Ramos (cell line): ENCODE results near the gene MAB21L4.

ENCODE experiments used
- in situ Hi-C: fragments of 300-500 bp; cut with MboI; formaldehyde crosslinking; loops from one replicate; pipeline ENCODE4 v1.14.3; 2022; ENCODE audit warnings: low sequenced_read_pairs; ENCODE audit not compliant: unreplicated experiment

Gene MAB21L4

DNA sequence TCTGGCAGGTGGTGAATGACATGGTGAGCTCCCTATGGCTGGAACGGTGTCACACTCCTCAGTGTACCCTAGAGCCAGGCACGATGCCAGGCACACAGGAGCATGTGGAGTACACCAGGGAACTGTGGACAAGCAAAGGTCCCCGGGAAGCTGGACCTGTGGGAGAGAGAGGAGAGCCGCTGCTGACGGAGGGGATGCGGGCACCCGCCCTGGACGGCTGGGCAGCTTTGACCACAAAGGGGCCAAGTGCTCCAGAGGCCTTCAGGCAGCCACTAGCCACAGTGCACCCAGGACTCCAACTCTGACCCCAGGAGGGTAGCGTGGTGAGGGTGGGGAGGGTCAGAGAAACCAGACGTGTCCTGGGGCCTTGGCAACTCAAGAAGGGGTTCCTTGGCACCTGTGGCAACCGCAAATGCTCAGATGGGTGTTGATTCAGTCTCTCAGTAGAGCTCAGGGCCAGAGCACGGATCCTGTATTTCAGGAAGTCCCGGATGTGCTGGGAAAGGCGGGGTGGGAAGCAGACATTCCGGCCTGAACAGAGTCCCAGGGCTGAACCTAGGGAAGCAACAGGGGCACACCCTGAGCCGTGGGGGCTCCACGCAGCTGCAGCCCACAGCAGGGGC lies 2.3 kb upstream of the MAB21L4 start:
- in situ Hi-C loops: no loop called here

GRCh38 chr2:240896871-240897692 lies 1.1 kb upstream of the MAB21L4 start:
- in situ Hi-C loops: no loop called here

DNA sequence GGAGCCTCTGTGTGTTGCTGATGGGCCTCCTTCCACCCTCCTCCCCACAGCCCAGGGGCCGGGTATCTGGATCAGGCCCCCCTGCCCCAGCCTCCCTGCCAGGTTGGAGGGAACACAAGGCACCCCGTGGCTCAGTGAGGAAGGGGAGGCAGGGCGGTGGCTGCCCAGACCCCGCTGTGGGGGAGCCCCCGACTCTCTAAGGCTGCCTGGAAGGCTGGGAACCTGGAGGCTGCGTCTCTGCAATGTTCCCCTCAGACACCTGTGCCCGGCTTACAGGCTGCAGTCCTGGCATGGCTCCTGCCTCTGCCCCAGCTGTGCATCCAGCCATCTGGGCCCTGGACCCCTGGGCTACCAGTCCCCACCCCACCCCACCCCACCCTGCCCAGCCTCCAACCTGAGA lies 438 bp upstream of the MAB21L4 start:
- in situ Hi-C loops: no loop called here

DNA sequence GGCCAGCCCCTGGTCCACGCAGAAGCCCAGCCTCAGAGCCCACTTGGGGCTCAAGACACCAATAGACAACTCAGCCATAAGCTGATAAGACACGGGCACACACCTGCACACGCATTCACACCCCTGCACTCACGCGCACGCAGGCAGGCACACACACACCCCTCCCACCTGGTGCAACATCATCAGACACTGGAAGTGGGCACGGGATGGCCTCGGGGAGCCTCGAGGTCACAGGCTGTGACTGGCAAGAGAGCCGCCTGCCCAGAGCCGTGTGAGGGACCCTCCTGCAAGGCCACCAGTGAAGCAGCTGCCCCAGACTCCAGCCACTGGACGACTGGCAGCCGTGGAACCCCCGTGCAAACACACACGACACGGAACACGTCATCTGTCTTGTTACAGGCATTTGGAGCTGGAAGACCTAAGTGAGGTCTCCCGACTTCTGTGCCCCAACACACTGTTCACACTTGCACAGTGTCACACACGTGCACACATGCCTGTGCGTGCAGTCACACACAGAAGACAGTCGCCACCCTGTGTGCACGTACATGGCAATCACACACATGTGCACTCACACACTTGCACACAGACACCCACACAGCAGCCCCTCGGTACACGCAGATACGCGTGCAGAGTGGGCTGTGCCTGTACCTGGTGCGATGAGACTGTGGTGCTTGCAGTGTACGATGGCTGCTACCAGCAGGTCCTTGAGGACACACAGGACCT lies 959 bp downstream of the MAB21L4 start:
- in situ Hi-C loops: no loop called here

DNA sequence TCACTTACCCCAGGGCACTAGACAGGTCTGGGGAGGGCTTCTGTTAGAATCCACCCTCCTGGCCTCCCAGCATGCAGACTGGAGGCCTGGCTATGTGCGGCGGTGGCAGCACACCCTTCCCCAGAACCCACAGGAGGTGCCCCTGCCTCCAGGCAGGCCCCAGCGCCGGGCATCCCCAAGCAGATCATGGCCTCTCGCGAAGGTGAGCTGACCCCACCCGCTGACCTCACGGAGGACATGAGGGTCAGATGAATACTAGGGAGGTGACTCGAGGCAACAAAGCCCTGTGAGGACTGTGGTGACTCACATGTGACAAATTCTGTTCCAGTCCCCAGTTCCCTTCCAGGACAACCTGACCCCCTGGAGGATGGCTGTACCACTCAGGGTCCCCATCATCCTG lies 1.9 kb downstream of the MAB21L4 start:
- in situ Hi-C loops: no loop called here

GRCh38 chr2:240893363-240893844 lies 2.6 kb downstream of the MAB21L4 start:
- in situ Hi-C loops: no loop called here

DNA sequence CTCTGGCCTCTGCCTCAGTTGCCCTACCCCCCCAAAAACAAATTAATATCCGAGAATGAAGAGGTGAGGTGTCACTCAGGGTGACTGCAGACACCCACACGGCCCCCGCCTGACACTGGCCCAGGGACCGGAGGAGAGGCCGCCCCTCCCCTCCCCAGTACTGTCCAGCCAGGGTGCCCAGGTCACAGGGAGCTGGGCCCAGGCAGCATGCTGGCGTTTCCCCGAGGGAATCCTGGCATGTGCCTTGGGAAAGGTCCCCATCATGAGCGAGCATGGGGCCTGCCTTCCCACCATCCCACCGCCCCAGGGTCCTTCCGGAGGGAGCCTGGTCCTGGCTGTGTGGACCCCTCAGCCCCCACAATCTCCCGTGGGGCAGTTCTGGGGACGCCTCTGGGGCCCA lies 3.0 kb downstream of the MAB21L4 start:
- in situ Hi-C loops: no loop called here

DNA sequence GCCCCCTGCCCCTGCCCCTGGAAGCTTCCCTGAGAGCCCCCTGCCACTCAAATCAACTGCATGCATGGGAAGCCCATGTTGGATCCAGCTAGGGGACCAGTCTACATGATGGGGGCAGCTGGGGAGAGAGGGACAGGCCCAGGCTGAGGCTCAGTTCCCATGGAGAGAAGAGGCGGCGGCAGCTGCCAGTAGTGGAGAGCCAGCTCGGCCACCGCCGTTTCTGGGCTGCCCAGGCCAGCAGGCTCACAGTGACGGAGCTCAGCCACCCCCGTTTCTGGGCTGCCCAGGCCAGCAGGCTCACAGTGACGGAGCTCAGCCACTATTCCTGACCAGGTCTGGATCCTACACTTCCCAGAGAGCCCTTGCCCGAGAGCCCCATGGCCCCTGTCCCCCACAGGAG lies 3.6 kb downstream of the MAB21L4 start:
- in situ Hi-C loops: no loop called here

- in situ Hi-C loops: no loop called here
Observed at GRCh38 chr2:240891492-240892340, 4.2 kb downstream of the MAB21L4 start.

DNA sequence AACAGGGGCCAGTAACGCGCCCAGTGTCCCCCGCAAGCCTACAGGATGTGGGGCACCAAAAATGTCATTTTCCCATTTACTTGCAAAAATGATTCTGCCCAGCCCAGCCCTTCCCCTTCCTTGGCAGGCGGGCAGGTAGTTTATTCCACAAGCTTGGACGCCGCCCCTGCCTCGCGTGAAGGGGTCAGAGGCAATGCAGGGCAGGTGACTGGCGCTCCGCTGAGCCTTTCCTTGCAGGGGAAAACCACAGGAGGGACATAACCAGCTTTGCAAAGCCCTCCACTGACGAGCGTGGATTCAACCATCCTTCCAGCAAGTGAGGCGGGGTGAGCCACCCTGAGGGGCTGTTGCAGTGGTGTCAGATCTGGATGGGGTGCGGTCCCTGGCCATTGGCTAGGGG lies 5.3 kb downstream of the MAB21L4 start:
- in situ Hi-C loops: no loop called here

DNA sequence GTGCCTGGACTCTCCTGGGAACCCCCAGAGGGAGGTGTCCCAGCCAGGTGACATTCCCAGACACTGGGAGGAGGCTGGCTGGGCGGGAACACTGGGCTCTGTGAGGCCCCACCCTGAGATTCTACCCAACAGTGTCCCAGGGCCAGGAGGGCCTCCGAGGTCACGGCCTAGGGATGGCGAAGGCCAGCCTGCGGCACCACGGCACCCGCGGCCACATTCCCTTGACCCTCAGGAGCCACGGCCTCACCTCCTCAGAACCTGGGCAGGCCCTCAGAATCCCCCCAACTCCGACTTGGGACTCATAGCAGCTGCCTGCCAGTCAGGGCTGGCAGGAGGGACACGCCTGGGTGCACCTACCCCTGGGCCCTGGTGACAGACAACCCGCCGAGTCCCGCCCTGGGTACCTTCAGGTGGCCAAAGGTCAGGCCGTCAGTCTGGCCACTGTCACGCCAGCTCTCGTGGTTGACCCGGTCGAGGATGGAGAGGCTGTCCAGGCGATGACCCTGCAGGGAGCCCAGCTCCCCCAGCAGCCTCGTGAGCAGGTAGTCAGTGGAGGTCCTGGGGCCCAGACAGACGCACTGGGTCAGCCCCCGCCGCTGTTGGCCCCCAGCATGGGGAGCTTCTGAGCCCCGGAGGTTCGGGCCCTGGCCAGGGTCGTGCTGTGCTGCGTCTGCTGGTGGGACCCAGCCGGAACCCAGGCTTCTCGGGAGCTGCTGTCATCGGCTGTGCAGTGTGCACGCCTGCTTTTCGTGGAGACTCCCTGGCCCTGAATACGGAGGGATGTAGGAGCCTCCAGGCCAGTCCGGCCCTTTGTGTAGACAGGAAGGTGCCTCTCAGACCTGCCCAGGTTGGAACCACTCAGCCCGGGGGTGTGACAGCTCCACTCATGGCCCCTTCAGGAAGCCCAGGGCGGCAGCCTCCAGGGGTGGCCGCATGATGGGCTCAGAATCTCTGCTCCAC lies 6.1 kb downstream of the MAB21L4 start:
- in situ Hi-C loops: no loop called here

DNA sequence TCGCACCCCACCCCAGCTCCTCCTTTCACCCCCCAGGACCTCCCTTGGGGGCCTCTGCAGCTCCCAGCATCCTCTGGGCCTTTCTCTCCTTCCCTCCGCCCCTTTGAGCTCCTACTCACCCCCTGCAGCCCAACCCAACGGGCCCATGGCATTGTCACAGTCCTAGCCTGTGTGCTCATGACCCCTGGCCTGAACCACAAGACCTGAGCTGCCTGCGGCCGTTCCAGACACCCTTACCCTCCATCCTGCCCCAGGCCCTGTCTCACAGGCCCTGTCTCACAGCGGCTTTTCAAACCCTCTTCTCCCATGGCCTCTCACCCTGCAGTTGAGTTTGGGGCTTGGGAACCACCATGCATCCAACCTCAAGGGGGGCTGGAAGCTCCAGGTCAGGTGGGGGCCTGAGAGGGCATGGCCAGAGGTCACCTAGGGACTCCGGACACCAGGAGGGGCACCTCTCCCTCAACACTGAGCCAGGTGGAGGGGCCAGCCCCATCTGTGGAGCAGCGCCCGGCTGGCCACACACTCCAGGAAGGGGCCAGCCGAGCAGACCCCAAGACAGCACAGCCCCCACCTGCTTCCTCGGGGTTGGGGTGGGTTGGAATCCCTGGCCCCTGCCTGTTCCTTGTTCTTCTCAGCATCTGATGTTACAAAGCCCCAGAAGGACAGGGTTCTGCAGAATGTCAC lies 6.9 kb downstream of the MAB21L4 start:
- in situ Hi-C loops: no loop called here

GRCh38 chr2:240888130-240888889 lies 7.6 kb downstream of the MAB21L4 start:
- in situ Hi-C loops: no loop called here

GRCh38 chr2:240887631-240888030 lies 8.3 kb downstream of the MAB21L4 start:
- in situ Hi-C loops: no loop called here

GRCh38 chr2:240886678-240887609 lies 9.0 kb downstream of the MAB21L4 start:
- in situ Hi-C loops: no loop called here

DNA sequence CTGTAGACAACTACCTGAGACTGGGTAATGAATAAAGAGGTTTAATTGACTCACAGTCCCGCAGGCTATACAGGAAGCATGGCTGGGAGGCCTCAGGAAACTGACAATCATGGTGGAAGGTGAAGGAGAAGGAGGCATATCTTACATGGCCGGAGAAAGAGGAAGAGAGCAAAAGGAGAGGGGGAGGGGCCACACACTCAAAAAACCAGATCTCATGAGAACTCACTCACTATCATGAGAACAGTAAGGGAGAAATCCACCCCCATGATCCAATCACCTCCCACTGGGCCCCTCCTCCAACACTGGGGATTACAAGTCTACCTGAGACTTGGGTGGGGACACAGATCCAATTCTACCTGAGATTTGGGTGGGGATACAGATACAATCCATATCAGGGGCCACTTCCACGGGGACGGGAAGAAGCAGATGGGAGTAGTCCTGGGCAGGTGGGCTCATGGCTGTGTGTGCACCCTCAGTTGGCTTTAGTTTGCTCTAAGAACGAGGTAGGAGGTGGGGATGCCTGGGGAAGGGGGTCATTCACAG lies 9.9 kb downstream of the MAB21L4 start:
- in situ Hi-C loops: no loop called here

DNA sequence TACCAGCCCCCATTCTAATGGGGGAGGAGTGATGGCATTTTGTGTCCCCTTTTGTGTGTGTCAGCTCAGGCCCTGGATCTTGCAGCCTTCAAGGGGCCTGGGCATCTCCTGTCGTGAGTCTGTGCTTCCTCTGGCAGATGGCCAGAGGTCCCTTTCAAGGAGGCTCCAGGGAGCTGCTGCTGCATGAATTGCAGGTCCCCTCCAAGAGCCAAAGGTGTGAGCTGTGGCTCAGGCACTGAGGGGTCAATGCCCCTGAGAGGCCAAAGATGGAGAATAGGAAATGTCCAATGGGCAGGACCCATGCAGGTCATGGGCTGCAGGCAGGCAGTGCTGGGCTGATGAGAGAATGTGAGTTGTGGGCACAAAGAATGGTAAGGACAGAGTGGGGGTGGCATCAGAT lies 10.4 kb downstream of the MAB21L4 start:
- in situ Hi-C loops: no loop called here
